T follicular helper cell (primary cell): ENCODE data around the gene PLEKHG2.

ENCODE experiments used
- DNase-seq: peaks from one replicate; pipeline ENCODE4 v3.0.0-alpha.2; 2020; ENCODE audit warnings: low read depth

PLEKHG2 gene

DNA sequence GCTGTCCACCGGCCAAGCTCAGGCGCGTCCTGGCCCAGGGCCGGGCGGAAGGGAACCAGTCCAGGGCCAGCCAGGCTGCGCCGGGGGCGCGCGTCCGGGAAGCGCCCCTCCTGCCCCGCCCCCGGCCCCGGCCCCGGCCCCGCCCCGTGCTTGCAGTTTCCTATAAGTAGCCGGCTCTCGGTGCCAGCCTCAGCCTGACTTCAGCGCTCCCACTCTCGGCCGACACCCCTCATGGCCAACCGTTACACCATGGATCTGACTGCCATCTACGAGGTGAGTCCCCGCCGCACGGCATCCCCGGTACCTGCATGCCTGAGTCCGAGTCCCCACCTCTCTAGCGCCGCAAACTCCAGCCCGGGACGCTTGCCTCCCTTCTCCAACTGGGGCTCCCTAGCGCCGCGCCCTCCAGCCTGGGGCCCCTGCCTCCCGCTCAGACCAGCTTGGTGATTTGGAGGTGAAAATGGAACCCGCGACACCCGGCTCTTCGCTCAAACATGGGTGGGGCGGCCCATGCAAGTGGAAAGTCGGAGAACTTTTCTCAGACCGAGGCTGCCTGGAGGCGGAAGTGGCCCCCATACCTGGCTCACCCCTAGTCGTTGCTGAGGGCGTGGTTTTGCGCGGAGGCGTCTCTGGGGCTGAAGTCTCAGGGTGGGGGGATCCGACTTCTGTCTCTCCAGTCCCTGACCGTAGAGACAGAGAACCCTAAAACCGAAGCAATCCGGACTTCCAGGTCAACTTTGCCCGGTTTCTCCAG lies 5.6 kb upstream of the PLEKHG2 start, which contains the start of gene ZFP36:
TSS of gene ZFP36 (plus strand) at position 192 of the 754 bp plus-strand sequence. CDS start at position 250, 58 bp downstream.
- peak; percentile 85 for DNase-seq

DNA sequence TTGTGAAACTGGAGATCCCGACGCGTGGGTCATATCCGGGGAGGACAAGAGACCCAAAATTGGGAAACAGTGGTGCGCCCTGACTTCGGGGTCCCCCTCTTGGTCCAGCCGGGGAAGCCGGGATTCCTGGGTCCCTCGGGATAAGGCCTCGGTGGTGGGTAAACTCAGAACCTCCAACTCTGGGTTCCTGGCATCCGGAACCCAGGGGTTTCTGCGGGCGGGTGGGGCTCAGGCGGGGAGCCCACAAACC lies 5.1 kb upstream of the PLEKHG2 start:
- DNase-seq = no peak

DNA sequence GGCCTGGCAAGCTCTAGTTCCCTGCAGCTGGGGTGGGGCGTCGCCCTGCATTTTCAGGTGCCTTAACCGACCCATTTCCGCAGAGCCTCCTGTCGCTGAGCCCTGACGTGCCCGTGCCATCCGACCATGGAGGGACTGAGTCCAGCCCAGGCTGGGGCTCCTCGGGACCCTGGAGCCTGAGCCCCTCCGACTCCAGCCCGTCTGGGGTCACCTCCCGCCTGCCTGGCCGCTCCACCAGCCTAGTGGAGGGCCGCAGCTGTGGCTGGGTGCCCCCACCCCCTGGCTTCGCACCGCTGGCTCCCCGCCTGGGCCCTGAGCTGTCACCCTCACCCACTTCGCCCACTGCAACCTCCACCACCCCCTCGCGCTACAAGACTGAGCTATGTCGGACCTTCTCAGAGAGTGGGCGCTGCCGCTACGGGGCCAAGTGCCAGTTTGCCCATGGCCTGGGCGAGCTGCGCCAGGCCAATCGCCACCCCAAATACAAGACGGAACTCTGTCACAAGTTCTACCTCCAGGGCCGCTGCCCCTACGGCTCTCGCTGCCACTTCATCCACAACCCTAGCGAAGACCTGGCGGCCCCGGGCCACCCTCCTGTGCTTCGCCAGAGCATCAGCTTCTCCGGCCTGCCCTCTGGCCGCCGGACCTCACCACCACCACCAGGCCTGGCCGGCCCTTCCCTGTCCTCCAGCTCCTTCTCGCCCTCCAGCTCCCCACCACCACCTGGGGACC lies 4.6 kb upstream of the PLEKHG2 start:
- peak; percentile 58 for DNase-seq

DNA sequence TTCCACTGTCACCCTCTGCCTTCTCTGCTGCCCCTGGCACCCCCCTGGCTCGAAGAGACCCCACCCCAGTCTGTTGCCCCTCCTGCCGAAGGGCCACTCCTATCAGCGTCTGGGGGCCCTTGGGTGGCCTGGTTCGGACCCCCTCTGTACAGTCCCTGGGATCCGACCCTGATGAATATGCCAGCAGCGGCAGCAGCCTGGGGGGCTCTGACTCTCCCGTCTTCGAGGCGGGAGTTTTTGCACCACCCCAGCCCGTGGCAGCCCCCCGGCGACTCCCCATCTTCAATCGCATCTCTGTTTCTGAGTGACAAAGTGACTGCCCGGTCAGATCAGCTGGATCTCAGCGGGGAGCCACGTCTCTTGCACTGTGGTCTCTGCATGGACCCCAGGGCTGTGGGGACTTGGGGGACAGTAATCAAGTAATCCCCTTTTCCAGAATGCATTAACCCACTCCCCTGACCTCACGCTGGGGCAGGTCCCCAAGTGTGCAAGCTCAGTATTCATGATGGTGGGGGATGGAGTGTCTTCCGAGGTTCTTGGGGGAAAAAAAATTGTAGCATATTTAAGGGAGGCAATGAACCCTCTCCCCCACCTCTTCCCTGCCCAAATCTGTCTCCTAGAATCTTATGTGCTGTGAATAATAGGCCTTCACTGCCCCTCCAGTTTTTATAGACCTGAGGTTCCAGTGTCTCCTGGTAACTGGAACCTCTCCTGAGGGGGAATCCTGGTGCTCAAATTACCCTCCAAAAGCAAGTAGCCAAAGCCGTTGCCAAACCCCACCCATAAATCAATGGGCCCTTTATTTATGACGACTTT lies 3.9 kb upstream of the PLEKHG2 start:
- no peak for DNase-seq

DNA sequence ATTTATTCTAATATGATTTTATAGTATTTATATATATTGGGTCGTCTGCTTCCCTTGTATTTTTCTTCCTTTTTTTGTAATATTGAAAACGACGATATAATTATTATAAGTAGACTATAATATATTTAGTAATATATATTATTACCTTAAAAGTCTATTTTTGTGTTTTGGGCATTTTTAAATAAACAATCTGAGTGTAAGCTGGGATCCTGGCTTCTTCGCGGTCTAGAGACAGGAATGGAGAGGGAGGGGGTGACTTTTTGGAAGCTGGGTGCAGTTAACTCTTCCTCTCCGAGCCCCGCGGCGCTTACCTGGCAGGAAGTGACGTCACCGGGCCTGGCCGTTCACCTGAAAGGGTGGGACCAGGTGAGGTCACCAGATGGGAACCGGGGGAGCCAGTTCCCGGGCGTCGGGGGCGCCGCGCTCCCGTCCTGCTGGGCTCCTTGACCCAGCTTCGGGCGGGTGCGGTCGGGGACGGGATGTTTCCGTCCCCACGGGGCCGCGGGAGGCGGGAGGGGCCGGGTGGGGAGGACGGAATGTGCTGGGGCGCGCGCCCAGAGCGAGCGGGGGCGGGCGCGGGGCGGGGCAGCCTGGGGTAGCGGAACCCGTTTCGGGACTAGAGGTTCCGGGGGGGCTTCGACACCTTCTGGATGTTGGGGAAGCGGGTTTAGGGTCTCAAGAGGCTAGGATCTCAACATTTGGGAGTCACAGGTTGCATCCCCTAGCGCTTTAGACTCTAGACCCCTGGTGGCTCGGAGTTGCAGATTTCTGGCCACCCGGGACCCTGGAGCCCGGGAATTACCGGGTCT lies 3.1 kb upstream of the PLEKHG2 start:
- DNase-seq = peak; percentile 86

- peak; percentile 68 for DNase-seq
These were observed 2.2 kb upstream of the PLEKHG2 start for GRCh38 chr19:39410017-39410830.

GRCh38 chr19:39410831-39411080 lies 1.7 kb upstream of the PLEKHG2 start:
- no peak for DNase-seq

GRCh38 chr19:39411081-39411831 lies 1.2 kb upstream of the PLEKHG2 start:
- no peak for DNase-seq

GRCh38 chr19:39411832-39412099 lies 703 bp upstream of the PLEKHG2 start:
- DNase-seq = peak; percentile 89

DNA sequence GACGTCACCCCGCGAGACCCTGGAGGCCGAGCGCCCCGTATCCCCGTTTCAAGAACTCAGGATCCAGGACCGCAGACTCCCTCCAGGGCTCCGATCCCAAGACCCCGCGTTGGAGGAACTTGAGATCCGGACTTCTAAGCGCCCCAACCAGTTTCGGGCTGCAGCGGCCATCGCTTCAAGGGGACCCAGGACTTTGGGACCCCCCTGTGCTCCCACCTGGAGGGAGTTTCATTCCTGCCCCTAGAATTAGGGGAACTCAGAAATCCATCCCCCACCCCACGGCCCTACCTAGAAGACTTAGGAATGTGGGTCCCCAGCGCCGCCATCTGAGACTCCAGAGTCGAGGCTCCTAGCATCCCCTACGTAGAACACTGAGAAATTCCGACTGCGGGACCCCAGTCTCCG lies 400 bp downstream of the PLEKHG2 start:
- no peak for DNase-seq

GRCh38 chr19:39413272-39413910 lies 922 bp downstream of the PLEKHG2 start:
- no peak for DNase-seq

GRCh38 chr19:39413911-39414608 lies 1.6 kb downstream of the PLEKHG2 start:
- DNase-seq = no peak

DNA sequence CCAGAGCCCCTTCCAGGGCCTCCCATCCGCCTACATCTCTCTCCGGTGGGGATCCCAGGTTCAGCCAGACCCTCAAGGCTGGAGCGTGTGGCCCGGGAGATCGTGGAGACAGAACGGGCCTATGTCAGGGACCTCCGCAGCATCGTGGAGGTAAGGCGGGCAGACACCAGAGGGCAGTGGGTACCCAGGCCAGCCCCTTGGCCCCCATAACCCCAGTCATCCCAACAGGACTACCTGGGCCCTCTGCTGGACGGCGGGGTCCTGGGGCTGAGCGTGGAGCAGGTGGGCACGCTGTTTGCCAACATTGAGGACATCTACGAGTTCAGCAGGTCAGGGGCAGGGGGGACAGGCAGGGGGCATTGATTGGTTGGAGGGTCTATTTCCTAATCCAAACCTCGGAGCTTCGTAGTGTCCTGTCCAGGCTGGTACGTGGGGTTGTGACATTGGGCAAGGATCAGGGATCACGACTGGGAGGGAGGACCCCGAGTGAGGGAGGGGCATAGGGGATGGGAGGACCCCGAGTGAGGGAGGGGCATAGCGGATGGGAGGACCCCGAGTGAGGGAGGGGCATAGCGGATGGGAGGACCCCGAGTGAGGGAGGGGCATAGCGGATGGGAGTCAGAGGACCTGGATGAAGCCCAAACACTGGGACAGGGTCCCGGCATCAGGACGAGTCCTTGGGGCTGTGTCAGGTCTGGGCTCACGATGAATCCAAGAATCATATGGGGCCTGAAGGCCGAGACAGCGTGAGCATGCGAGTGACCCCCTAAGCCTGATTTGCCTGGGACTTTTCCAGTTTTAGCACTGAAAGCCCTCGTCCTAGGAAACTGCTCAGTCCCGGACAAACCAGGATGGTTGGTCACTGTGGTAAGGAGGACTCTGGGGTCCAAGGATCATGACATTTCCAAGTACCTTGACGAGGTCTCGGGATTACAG lies 2.9 kb downstream of the PLEKHG2 start:
- no peak for DNase-seq

- no peak for DNase-seq
These were observed 4.0 kb downstream of the PLEKHG2 start for GRCh38 chr19:39416152-39417120.

- no peak for DNase-seq
These were observed 5.2 kb downstream of the PLEKHG2 start for GRCh38 chr19:39417463-39418181.

DNA sequence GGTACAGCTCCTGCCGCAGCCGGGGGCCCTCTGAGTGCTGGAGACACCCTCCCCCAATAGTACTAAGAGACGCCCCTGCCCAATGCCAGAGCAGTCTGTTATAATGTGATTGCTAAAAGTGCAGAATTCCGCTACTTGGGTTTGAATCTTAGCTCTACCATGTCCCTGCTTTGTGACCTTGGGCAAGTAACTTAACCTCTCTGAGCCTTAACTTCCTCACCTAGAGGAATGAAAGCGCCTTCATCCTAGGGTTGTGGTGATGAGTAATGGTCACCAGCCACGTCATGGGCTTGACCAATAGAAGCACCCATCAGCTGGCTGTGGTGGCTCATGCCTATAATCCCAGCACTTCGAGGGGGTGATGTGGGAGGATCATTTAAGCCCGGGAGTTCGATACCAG lies 6.5 kb downstream of the PLEKHG2 start:
- DNase-seq = no peak

GRCh38 chr19:39420769-39421168 lies 8.3 kb downstream of the PLEKHG2 start:
- no peak for DNase-seq
